Activated T-cell treated with anti-CD3 and anti-CD28 coated beads, Interleukin-2, amount 50 U/mL, for 24 hours (primary cell): ENCODE measurements around the gene TRMT11.

Source experiments
- DNase-seq: peaks from one replicate; pipeline ENCODE4 v3.0.0-alpha.2; 2020
- H3K27ac Mint-ChIP-seq: 2 replicates; pipeline ENCODE4 v1.8.0; 2020; ENCODE audit warnings: mild to moderate bottlenecking, mixed read lengths
- H3K27me3 Mint-ChIP-seq: 2 replicates; pipeline ENCODE4 v1.8.0; 2020; ENCODE audit warnings: mixed read lengths
- H3K36me3 Mint-ChIP-seq: 2 replicates; pipeline ENCODE4 v1.8.0; 2020; ENCODE audit warnings: low read depth, mixed read lengths
- H3K4me1 Mint-ChIP-seq: 2 replicates; pipeline ENCODE4 v1.8.0; 2020; ENCODE audit warnings: low read depth, mixed read lengths
- H3K4me3 Mint-ChIP-seq: 2 replicates; pipeline ENCODE4 v1.8.0; 2020; ENCODE audit warnings: mild to moderate bottlenecking, moderate library complexity, mixed read lengths
- H3K9me3 Mint-ChIP-seq: 2 replicates; pipeline ENCODE4 v1.8.0; 2020; ENCODE audit warnings: mixed read lengths

Gene TRMT11

GRCh38 chr6:126076992-126077664 is 90.8 kb downstream of the TRMT11 start:
- no peaks in the 10 kb centered on the region for H3K27me3 Mint-ChIP-seq

GRCh38 chr6:126077810-126078776 is 91.8 kb downstream of the TRMT11 start:
- DNase-seq: no peak
- Mint-ChIP-seq H3K4me1 (no peaks in the 10 kb centered on the region), H3K9me3 (peaks cover 1% of the 10 kb centered on the region), H3K27me3 (no peaks in the 10 kb centered on the region), H3K36me3 (peaks cover 28% of the 10 kb centered on the region), H3K4me3 (no peak overlapping the region), H3K27ac (no peak overlapping the region)

More at GRCh38 chr6:126076992-126077664, 90.8 kb downstream of the TRMT11 start:
- Mint-ChIP-seq H3K4me3 (no peak overlapping the region), H3K4me1 (no peaks in the 10 kb centered on the region), H3K9me3 (no peaks in the 10 kb centered on the region), H3K36me3 (peaks cover 38% of the 10 kb centered on the region), H3K27ac (no peak overlapping the region)
- no peak for DNase-seq

GRCh38 chr6:126083875-126084274 is 97.5 kb downstream of the TRMT11 start:
- peaks cover 18% of the 10 kb centered on the region for H3K4me1 Mint-ChIP-seq
- H3K4me3 Mint-ChIP-seq: no peak overlapping the region
- H3K36me3 Mint-ChIP-seq: peaks cover 21% of the 10 kb centered on the region
- DNase-seq: no peak
- H3K27me3 Mint-ChIP-seq: no peaks in the 10 kb centered on the region
- no peak overlapping the region for H3K27ac Mint-ChIP-seq
- H3K9me3 Mint-ChIP-seq: peaks cover 2% of the 10 kb centered on the region

GRCh38 chr6:126086560-126086959 is 100.2 kb downstream of the TRMT11 start:
- Mint-ChIP-seq H3K9me3 (peaks cover 2% of the 10 kb centered on the region), H3K27ac (no peak overlapping the region)

More at GRCh38 chr6:126086560-126086959, 100.2 kb downstream of the TRMT11 start:
- peaks cover 18% of the 10 kb centered on the region for H3K4me1 Mint-ChIP-seq
- no peak overlapping the region for H3K4me3 Mint-ChIP-seq
- peaks cover 19% of the 10 kb centered on the region for H3K36me3 Mint-ChIP-seq
- H3K27me3 Mint-ChIP-seq: no peaks in the 10 kb centered on the region
- DNase-seq: no peak
